K562 (cell line): Measurements from ENCODE around the gene SIGLEC15. TPM values are rescaled to one million over a fixed set of nuclear protein-coding genes. Genes with fewer than 3 reads are reported as not detected.

Source experiments
- ATAC-seq: fragments of 200-7000 bp; cut with Tn5 transposase; 3 replicates; pipeline ENCODE4 v1.9.1; 2020; ENCODE audit warnings: moderate library complexity
- BruUV-seq: library from RNA; stranded (reverse); fragments of 400-500 nt; replicated peaks from 2 replicates; lab custom pipeline; 2021; lab: Mats Ljungman, UMichigan
- CTCF ChIA-PET: fragments of 300-600 bp; formaldehyde crosslinking; extraction: SDS; loops from one replicate; lab custom pipeline; 2021; ENCODE audit warnings: low intra/inter-chr PET ratio; lab: Yijun Ruan, JAX
- POLR2A ChIA-PET: fragments of 300-600, 350-650 bp; sonication (Branson Sonifier 250); formaldehyde crosslinking; extraction: SDS; loops from one replicate; lab custom pipeline; 2021; ENCODE audit warnings: antibody characterized with exemption, inconsistent platforms; lab: Yijun Ruan, JAX
- DNase-seq, 4 experiments: peaks; one replicate each; pipeline versions ENCODE4 v3.0.0 to v3.0.0-alpha.2; 2011 to 2018; ENCODE audit warnings: low spot score in 3 of 4, mixed read lengths in 3 of 4; ENCODE audit errors: extremely low read depth in 1 of 4
- FAIRE-seq: peaks from 2 replicates; lab custom pipeline; 2011; peaks lifted over from hg19 to GRCh38; lab: Jason Lieb, UNC
- H2AFZ ChIP-seq: 2 replicates; pipeline ENCODE4 v1.6.0; 2011; ENCODE audit warnings: low read depth, low read length, control low read depth, inconsistent platforms
- H3K27ac ChIP-seq: fragments of 200-600 bp; 3 replicates; pipeline ENCODE4 v1.8.0; 2011; ENCODE audit warnings: low read depth, mild to moderate bottlenecking, control low read depth, inconsistent platforms, low read length, moderate library complexity, mixed read lengths; ENCODE audit errors: extremely low read depth
- H3K27me3 ChIP-seq, 2 experiments: fragments of 300-600 bp in 1 of 2; 2 replicates in 1 of 2; 3 replicates in 1 of 2; pipeline versions ENCODE4 v1.6.0 to v1.8.0; 2011; ENCODE audit warnings: inconsistent platforms in 2 of 2, low read length in 2 of 2, mild to moderate bottlenecking in 1 of 2, mixed read lengths in 1 of 2, moderate library complexity in 1 of 2; ENCODE audit not compliant: control insufficient read depth in 2 of 2, insufficient read depth in 2 of 2
- H3K36me3 ChIP-seq: fragments of 300-600 bp; 3 replicates; pipeline ENCODE4 v1.8.0; 2011; ENCODE audit warnings: mild to moderate bottlenecking, low read length, inconsistent platforms; ENCODE audit not compliant: control insufficient read depth, insufficient read depth
- H3K4me1 ChIP-seq, 2 experiments: fragments of 200-600 bp in 1 of 2; replicated peaks in 1 of 2; 2 replicates in 1 of 2; 3 replicates in 1 of 2; pipeline versions ENCODE4 v1.5.1 to v1.8.0; 2011; ENCODE audit warnings: inconsistent platforms in 2 of 2, low read length in 2 of 2, mild to moderate bottlenecking in 1 of 2, mixed read lengths in 1 of 2, moderate library complexity in 1 of 2; ENCODE audit not compliant: control insufficient read depth in 2 of 2, insufficient read depth in 2 of 2
- H3K4me2 ChIP-seq: 2 replicates; pipeline ENCODE4 v1.6.1; 2011; ENCODE audit warnings: low read length, control low read depth, inconsistent platforms, mixed read lengths; ENCODE audit not compliant: insufficient read depth
- H3K4me3 ChIP-seq: fragments of 200-600 bp; sonication (generic), shearing (Covaris generic); 2 replicates; pipeline ENCODE4 v1.5.1; 2016; ENCODE audit warnings: control low read depth, inconsistent platforms
- H3K79me2 ChIP-seq: fragments of 200-600 bp; 3 replicates; pipeline ENCODE4 v1.8.0; 2011; ENCODE audit warnings: low read length, inconsistent platforms; ENCODE audit not compliant: control insufficient read depth, insufficient read depth
- H3K9ac ChIP-seq, 2 experiments: 2 replicates each; pipeline versions ENCODE4 v1.6.0 to v1.6.1; 2011; ENCODE audit warnings: low read depth in 2 of 2, low read length in 2 of 2, control low read depth in 1 of 2, inconsistent platforms in 1 of 2, mild to moderate bottlenecking in 1 of 2, mixed read lengths in 1 of 2; ENCODE audit not compliant: insufficient read depth in 1 of 2
- H3K9me1 ChIP-seq: one replicate; pipeline ENCODE4 v1.6.0; 2011; ENCODE audit warnings: inconsistent platforms, mild to moderate bottlenecking, low read length, moderate library complexity; ENCODE audit not compliant: control insufficient read depth, insufficient read depth
- H3K9me3 ChIP-seq: replicated peaks from 2 replicates; pipeline ENCODE4 v1.5.1; 2011; ENCODE audit warnings: low read depth, low read length, inconsistent platforms; ENCODE audit not compliant: control insufficient read depth, insufficient read depth
- H4K20me1 ChIP-seq: replicated peaks from 2 replicates; pipeline ENCODE4 v1.6.1; 2011; ENCODE audit warnings: low read length, inconsistent platforms, mixed read lengths; ENCODE audit not compliant: control insufficient read depth, insufficient read depth
- ATF7 ChIP-seq: fragments of 450-650 bp; IDR thresholded peaks from 2 replicates; pipeline ENCODE4 v1.7.1; 2014; ENCODE audit warnings: mild to moderate bottlenecking, moderate library complexity
- CBX1 ChIP-seq: sonication (generic); IDR thresholded peaks from 2 replicates; pipeline ENCODE4 v1.6.1; 2016; ENCODE audit warnings: antibody characterized with exemption, low read depth, mild to moderate bottlenecking
- ETV6 ChIP-seq, 3 experiments: fragments of 150-350 bp in 1 of 3; sonication (generic) in 1 of 3; formaldehyde crosslinking in 1 of 3; IDR thresholded peaks; 2 replicates each; pipeline versions ENCODE4 v1.6.1 to v1.8.0; 2014 to 2022; ENCODE audit warnings: borderline replicate concordance in 2 of 3, low read depth in 2 of 3, antibody characterized with exemption in 1 of 3, low read length in 1 of 3, mild to moderate bottlenecking in 1 of 3, missing genetic modification reagents in 1 of 3
- FOSL1 ChIP-seq: fragments of 200-800 bp; sonication (Bioruptor generic); conservative IDR thresholded peaks from 2 replicates; pipeline ENCODE4 v1.6.1; 2016; ENCODE audit warnings: missing genetic modification characterization, missing compliant biosample characterization
- HBP1 ChIP-seq: fragments of 450-650 bp; formaldehyde crosslinking; IDR thresholded peaks from 2 replicates; pipeline ENCODE4 v1.4.0; 2022; ENCODE audit warnings: missing genetic modification characterization
- HIVEP1 ChIP-seq: fragments of 250-450 bp; sonication (Bioruptor Pico); IDR thresholded peaks from 2 replicates; pipeline ENCODE4 v1.4.0; 2020; ENCODE audit warnings: mild to moderate bottlenecking
- KHSRP ChIP-seq: fragments of 450-650 bp; IDR thresholded peaks from 2 replicates; pipeline ENCODE4 v1.6.1; 2017
- MEIS2 ChIP-seq: fragments of 450-650 bp; IDR thresholded peaks from 2 replicates; pipeline ENCODE4 v1.6.1; 2014; ENCODE audit warnings: mild to moderate bottlenecking; ENCODE audit not compliant: partially characterized antibody
- PHB2 ChIP-seq: fragments of 450-650 bp; IDR thresholded peaks from 2 replicates; pipeline ENCODE4 v1.6.1; 2017; ENCODE audit warnings: low read depth
- PTRF ChIP-seq: fragments of 450-650 bp; IDR thresholded peaks from 2 replicates; pipeline ENCODE4 v1.6.1; 2016; ENCODE audit warnings: mild to moderate bottlenecking, missing genetic modification characterization, missing compliant biosample characterization
- SOX6 ChIP-seq: fragments of 450-650 bp; IDR thresholded peaks from 2 replicates; pipeline ENCODE4 v1.6.1; 2014; ENCODE audit warnings: mild to moderate bottlenecking
- TAF7 ChIP-seq: fragments of 450-650 bp; IDR thresholded peaks from 2 replicates; pipeline ENCODE4 v1.6.1; 2016; ENCODE audit warnings: missing genetic modification characterization, missing compliant biosample characterization
- TRIM28 ChIP-seq: fragments of 450-650 bp; IDR thresholded peaks from 2 replicates; pipeline ENCODE4 v1.6.1; 2017
- ZKSCAN3 ChIP-seq: fragments of 250-450 bp; sonication (Bioruptor Pico); IDR thresholded peaks from 2 replicates; pipeline ENCODE4 v1.4.0; 2020
- ZZZ3 ChIP-seq: fragments of 450-650 bp; IDR thresholded peaks from 2 replicates; pipeline ENCODE4 v1.6.1; 2016; ENCODE audit warnings: antibody characterized with exemption, mild to moderate bottlenecking, moderate library complexity
- whole genome bisulfite sequencing: fragments of 100-300 bp; shearing (Covaris generic); methylation state at CpG from one replicate; pipeline ENCODE4 v1.1.6; 2016; ENCODE audit warnings: low coverage, mixed read lengths; ENCODE audit not compliant: insufficient coverage; ENCODE audit errors: missing lambda C conversion rate; 5-methylcytosine and 5-hydroxymethylcytosine counted together
- in situ Hi-C: fragments of 300-500 bp; cut with MboI; formaldehyde crosslinking; loops from 4 replicates; pipeline ENCODE4 v1.15.0; 2018; ENCODE audit warnings: inconsistent platforms, mixed read lengths
- intact Hi-C: fragments of 100-400 bp; cut with micrococcal nuclease; formaldehyde crosslinking; loops from 2 replicates; pipeline ENCODE4 v1.14.2; 2022
- polyA plus RNA-seq, 8 experiments: library from polyadenylated mRNA; depleted of rRNA in 4 of 8; stranded (reverse) in 5 of 8; unstranded in 3 of 8; fragments of >200 nt; fragmentation: Nextera tagmentation in 2 of 8; fragmentation: Illumina TruSeq in 1 of 8; extraction: Ambion mirVana in 2 of 8; extraction: Trizol in 1 of 8; gene quantifications; 2 replicates each; pipeline versions ENCODE4 v1.2.1 to v1.2.3, GENCODE V29; 2011 to 2014; ENCODE audit warnings: inconsistent platforms in 1 of 8, missing spikeins in 1 of 8
- total RNA-seq, 7 experiments: library from RNA; depleted of rRNA in 6 of 7; stranded (reverse); fragments of >200 nt in 6 of 7; fragmentation: Illumina TruSeq in 2 of 7; extraction: Trizol in 2 of 7; gene quantifications; 2 replicates each; pipeline versions ENCODE4 v1.2.1 to v1.2.3, GENCODE V29; 2011 to 2021; ENCODE audit warnings: low replicate concordance in 1 of 7

Gene SIGLEC15
- total and polyA plus RNA-seq, 9 of the 15 experiments (the other 6 are each of a cell fraction or from before 2014, with no cell fraction given) = not detected

DNA sequence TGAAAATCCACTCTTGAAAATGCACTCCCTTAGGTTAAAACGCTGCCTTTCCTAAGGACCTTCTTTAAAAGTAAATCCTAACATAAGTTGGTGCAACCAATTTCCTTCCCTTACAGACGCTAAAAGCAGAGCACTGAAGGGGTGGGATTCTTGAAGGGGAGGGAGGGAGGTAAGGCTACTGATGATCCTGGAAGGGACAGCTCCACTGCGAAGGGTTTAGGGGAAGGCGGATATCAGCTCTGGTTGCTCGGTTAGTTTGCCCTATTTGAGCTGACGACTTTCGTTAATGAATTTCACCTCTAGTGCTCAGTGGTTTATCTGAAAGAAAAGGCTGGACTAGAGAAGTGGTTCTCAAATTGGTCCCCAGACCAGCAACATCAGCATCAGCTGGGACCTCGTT lies 49.7 kb upstream of the SIGLEC15 start:
- WGBS = 11% methylated on average over 7 of the region's 8 CpGs
- TF ChIP-seq ZZZ3 (no peak), HIVEP1 (CRISPR knock-in tag) (no peak), CBX1 (no peak), TRIM28 (no peak), MEIS2 (no peak), PTRF (tag) (no peak), FOSL1 (tag) (no peak), ATF7 (no peak), SOX6 (no peak), PHB2 (no peak), HBP1 (no peak), ETV6 (IDR thresholded peaks at IDR 0.05; ENCODE audit: borderline replicate concordance in 1 of 2, low read depth in 2 of 2, low read length in 1 of 2) (no peak), ETV6 (CRISPR knock-in tag; IDR thresholded peaks at IDR 0.05; ENCODE audit: borderline replicate concordance) (no peak), ZKSCAN3 (CRISPR knock-in tag) (no peak), TAF7 (tag) (no peak), KHSRP (no peak)
- H3K27me3 ChIP-seq = peaks cover 2 to 8% of the 10 kb centered on the region in 2 experiments; a peak in 3 of 5 replicates
- peak overlapping the region in 1 of 2 experiments; percentile 78; a peak in 2 of 4 replicates for H3K9ac ChIP-seq
- no peak; the same call in 2 of the 3 replicates for ATAC-seq
- no peaks in the 10 kb centered on the region for H3K36me3 ChIP-seq
- no peak for FAIRE-seq
- POLR2A ChIA-PET = no interaction called here
- intact Hi-C loops (no loop called here), in situ Hi-C loops (no loop called here)
- no peak for DNase-seq
- BruUV-seq = no TSS peak
- no peaks in the 10 kb centered on the region for H3K79me2 ChIP-seq
- H3K9me1 ChIP-seq = no peaks in the 10 kb centered on the region
- peak overlapping the region; percentile 68 for H3K4me2 ChIP-seq
- H3K4me3 ChIP-seq = peak overlapping the region; percentile 39
- H3K27ac ChIP-seq = no peak overlapping the region
- CTCF ChIA-PET = no interaction called here
- no peaks in the 10 kb centered on the region for H3K9me3 ChIP-seq
- peaks cover 0 to 7% of the 10 kb centered on the region in 2 experiments; a peak in 2 of 5 replicates for H3K4me1 ChIP-seq
- peak overlapping the region; percentile 72; the same call in 1 of the 2 replicates for H2AFZ ChIP-seq
- H4K20me1 ChIP-seq = no peaks in the 10 kb centered on the region
